GM21786 (cell line): ENCODE measurements around the gene MTR.
"Not testable (repeated sequence)": the region's sequence is repeated elsewhere in the genome, so short reads cannot be mapped to it uniquely, and the experiment has no call there.

Experiments used
- ATAC-seq: cut with Tn5 transposase; IDR thresholded peaks from one replicate; pipeline ENCODE4 v1.9.1; 2021; ENCODE audit not compliant: unreplicated experiment

Gene MTR

DNA sequence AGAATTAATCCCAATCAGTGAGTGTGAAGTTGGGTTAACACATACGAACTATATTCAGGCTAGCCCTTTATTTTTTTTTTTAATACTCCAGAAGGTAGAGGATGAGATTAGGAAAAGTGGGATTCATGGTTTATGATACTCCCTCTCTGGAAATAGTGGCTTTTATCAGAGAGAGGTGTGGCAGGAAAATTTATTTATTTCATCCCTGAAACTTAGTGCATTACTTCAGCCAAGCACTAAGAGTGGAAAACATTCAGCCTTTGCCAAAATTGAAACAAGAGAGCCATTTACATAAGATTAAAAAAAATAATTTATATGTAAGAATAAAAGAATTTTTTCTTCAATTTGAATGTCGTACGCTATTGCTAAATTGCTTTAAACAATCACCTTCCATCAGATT is 35.0 kb downstream of the MTR start:
- no peak for ATAC-seq

- no peak for ATAC-seq
Observed at GRCh38 chr1:236830560-236830959, 35.5 kb downstream of the MTR start.

GRCh38 chr1:236833575-236833974 is 38.5 kb downstream of the MTR start:
- ATAC-seq = no peak

GRCh38 chr1:236834876-236835275 is 39.8 kb downstream of the MTR start:
- ATAC-seq = no peak

GRCh38 chr1:236835491-236835890 is 40.4 kb downstream of the MTR start:
- no peak for ATAC-seq

- no peak for ATAC-seq
Observed at GRCh38 chr1:236836157-236836556, 41.1 kb downstream of the MTR start.

DNA sequence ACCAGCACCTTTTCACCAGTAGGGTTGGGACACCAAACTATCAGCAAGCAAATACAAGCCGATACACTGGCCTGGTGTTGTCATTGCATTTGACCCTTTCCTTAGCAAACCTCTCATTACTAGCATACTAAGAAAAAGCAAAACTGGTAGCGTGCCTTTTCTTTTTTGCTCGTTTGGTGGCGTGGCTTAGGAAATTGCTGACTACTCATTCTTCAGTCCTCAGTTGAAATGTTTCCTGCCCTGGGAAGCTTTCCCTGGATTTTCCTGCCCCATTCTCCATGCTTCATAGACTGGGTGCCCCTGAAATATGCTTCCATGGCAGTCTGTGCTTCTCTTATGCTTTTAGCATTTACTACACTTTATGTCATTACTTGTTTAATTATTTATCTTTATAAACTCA is 42.0 kb downstream of the MTR start:
- no peak for ATAC-seq

DNA sequence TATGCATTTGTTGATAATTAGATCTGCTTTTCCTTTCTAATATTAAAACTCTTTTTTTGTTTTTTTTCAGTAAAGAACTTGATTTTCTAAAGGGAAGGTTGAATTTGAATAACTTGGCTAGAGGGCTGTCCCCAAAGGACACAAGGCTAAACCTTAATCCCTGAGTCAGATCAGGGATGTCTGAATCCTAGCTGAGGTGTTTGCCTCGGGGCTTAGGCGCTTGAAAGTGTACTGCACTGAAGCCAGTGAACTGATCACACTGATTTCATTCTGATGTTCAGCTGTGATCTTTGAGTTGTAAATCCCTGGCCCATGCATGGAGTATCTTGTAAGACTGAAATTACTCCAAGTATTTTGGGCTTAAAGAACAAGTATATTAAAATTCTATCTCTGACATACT is 42.8 kb downstream of the MTR start:
- ATAC-seq = no peak

DNA sequence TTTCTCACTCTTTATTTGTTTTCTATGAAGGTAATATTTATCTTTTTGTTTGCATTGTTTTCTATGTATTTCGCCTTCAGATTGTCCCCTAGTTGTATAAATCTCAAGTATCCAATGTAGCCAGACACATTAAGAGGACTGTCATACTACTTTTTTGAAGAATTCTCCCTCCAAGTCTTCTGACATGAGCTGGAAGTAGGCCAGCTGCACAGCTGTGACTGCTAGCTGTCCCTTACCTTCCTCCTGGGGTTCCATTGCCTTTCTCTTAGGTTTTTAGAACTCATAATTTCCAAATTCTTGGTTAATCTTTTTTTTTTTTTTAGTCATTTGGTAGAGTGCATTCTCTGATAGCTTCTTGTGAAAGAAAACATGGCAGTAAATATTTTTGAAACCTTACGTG is 46.2 kb downstream of the MTR start:
- ATAC-seq = no peak

- no peak for ATAC-seq
Observed at GRCh38 chr1:236844499-236845271, 49.6 kb downstream of the MTR start.

GRCh38 chr1:236845830-236846229 is 50.7 kb downstream of the MTR start:
- ATAC-seq = no peak

- ATAC-seq = no peak
Observed at GRCh38 chr1:236848274-236848923, 53.3 kb downstream of the MTR start.

DNA sequence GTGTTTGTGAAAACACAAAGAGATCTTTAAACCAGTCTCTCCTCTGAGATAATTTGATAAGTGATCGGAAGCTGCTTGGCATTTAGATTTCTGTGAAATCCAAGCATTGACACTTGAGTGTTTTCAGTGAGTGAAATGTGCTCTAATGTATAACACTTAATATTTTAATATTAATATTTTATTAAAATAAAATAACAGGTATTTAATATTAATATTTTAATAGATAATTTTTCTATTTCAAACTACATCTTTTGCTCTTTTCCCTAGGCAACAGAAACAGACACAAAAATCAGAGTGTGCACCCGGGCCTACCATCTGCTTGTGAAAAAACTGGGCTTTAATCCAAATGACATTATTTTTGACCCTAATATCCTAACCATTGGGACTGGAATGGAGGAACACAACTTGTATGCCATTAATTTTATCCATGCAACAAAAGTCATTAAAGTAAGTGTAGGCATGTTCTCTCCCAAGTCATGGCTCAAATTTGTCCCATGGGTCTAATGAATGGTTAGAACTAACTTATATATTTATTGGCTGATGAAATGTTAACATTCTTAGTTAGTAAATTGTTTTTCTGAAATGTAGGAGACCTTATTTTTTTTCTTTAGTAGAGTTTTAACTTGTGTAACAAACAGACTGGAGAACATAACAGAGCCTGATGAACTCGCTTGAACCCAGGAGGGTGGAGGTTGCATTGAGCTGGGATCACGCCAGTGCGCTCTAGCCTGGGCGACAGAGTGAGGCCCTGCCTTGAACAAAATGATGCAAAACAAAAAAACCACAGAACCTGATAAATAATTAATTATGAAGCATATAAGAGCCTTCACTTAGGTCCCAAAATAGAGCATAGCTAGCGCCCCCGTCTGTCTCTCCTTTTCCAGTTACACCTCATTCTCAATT is 55.2 kb downstream of the MTR start:
- no peak for ATAC-seq

DNA sequence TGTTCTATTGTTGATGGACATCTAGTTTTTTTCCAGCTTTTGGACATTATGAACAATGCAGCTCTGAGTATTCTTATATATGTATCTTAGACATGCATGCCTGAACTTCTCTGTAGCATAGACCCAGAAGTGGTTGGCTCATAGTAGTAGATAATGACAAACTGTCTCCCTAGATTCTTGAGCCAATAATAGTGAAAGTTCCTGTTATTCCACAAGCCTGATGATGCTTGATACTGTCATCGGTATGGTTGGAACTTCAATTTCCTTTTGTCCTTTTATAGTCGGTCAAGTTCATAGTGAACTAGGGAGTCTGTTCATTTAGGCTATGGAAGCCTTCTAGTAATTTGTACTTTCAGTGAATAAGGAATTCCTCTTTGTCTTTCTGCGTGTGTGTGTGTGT is 56.8 kb downstream of the MTR start:
- no peak for ATAC-seq

- no peak for ATAC-seq
Observed at GRCh38 chr1:236853921-236854604, 59.0 kb downstream of the MTR start.

DNA sequence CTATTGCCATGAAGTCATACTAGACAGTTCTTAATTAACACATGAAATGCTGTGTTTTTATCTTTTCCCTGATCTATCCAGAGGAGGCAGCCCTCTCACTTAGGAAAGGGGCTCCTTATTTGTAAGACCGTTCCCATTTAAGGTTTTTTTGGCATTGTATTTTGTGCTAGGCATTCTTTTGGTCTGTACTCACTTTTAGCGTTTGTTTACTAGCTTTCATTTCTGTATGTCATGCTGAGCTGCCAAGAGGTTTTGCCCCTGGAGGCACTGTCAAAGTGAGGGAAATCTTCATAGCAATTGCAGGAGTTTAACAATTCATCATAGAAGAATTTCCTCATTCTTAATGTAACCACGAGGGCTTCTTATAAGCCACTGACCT is 59.5 kb downstream of the MTR start:
- no peak for ATAC-seq

- ATAC-seq = not testable (repeated sequence)
Observed at GRCh38 chr1:236856649-236857048, 61.6 kb downstream of the MTR start.

GRCh38 chr1:236858165-236858564 is 63.1 kb downstream of the MTR start:
- ATAC-seq = no peak

- no peak for ATAC-seq
Observed at GRCh38 chr1:236860101-236860500, 65.0 kb downstream of the MTR start.

DNA sequence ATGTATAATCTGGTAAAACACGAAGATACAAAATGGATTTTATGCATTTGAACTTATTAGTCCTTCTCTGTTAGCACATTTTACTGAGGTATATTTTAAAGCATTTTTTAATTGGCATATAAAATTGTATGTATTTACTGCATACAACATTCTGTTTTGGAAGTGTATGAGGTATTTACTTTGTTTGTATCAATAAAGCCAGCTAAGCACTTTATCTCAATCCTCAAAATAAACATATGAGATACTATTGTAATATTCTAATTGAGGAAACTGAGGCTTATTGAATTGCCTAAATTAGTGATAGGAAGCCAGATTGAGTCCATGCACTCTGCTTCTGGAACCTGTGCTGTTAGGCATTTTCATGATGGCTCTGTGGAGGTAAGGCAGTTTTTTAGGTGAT is 65.6 kb downstream of the MTR start:
- ATAC-seq = no peak

DNA sequence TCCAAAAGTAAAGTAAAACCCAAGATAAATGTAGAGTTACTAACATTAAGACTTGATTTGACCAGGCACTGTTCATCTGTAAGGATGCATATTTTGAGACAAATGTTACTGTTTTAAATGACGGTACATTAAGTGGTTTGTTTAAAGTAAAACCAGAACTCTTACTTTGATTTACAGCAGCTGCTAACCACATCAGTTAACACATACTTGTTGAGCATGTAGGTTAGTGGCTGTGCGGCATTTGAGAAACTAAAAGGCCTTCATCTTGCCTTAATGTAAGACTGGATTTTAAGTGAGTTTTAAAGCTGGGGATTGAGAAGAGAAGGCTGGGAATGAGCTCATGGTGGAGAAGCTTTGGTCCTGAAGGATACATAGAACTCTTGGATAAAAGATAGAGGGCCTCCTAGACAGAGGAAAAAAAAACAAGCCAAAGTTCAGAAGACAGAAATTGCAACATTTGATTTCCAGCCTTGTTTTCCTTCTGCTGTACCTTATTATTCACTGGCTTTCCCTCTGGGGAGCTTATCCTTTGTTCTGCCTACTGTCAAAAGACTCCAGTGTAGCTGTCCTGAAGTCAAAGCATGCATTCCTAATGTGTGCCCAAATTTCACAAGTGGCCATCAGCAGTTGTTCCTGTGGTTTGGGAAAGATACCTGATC is 66.6 kb downstream of the MTR start:
- no peak for ATAC-seq
